HepG2 (cell line): Measurements from ENCODE around the gene PRR36. TPM values are rescaled to one million over a fixed set of nuclear protein-coding genes. Genes with fewer than 3 reads are reported as not detected.

Source experiments
- ADNP ChIP-seq: sonication (generic); formaldehyde crosslinking; IDR thresholded peaks from 2 replicates; pipeline ENCODE4 v1.4.0; 2020; ENCODE audit warnings: missing genetic modification reagents
- BCL6 ChIP-seq: IDR thresholded peaks from 2 replicates; pipeline ENCODE4 v1.6.1; 2016; ENCODE audit warnings: missing genetic modification reagents, missing compliant biosample characterization
- CCAR2 ChIP-seq: fragments of 200-400 bp; formaldehyde crosslinking; optimal IDR thresholded peaks from 2 replicates; pipeline ENCODE3; 2018; ENCODE audit warnings: low read depth, mild to moderate bottlenecking, low read length, moderate library complexity
- IKZF1 ChIP-seq: fragments of 450-650 bp; IDR thresholded peaks from 2 replicates; pipeline ENCODE4 v1.7.1; 2016
- IRF2 ChIP-seq: IDR thresholded peaks from 2 replicates; pipeline ENCODE4 v1.6.1; 2018; ENCODE audit warnings: missing genetic modification reagents, missing compliant biosample characterization
- KDM1A ChIP-seq: IDR thresholded peaks from 2 replicates; pipeline ENCODE4 v1.6.1; 2016; ENCODE audit warnings: missing compliant biosample characterization
- KLF16 ChIP-seq, 2 experiments: sonication (generic) in 1 of 2; formaldehyde crosslinking in 1 of 2; IDR thresholded peaks; 2 replicates each; pipeline versions ENCODE4 v1.6.1 to v1.8.0; 2016 to 2023; ENCODE audit warnings: missing genetic modification reagents in 2 of 2, missing compliant biosample characterization in 1 of 2
- PAWR ChIP-seq: sonication (generic); formaldehyde crosslinking; IDR thresholded peaks from 2 replicates; pipeline ENCODE4 v1.4.0; 2020; ENCODE audit warnings: missing genetic modification reagents, mild to moderate bottlenecking, borderline replicate concordance
- THYN1 ChIP-seq: sonication (generic); formaldehyde crosslinking; IDR thresholded peaks from 2 replicates; pipeline ENCODE4 v1.8.1; 2023; ENCODE audit warnings: low read depth, mild to moderate bottlenecking, moderate library complexity, missing genetic modification reagents, borderline replicate concordance
- ZFP62 ChIP-seq: sonication (generic); formaldehyde crosslinking; IDR thresholded peaks from 2 replicates; pipeline ENCODE4 v1.4.0; 2020; ENCODE audit warnings: missing genetic modification reagents
- ZFY ChIP-seq: sonication (generic); formaldehyde crosslinking; IDR thresholded peaks from 2 replicates; pipeline ENCODE4 v1.4.0; 2020; ENCODE audit warnings: missing genetic modification reagents
- ZNF30 ChIP-seq: sonication (generic); formaldehyde crosslinking; IDR thresholded peaks from 2 replicates; pipeline ENCODE4 v1.5.0; 2020; ENCODE audit warnings: mild to moderate bottlenecking, missing genetic modification reagents
- ZNF773 ChIP-seq: sonication (generic); formaldehyde crosslinking; IDR thresholded peaks from 2 replicates; pipeline ENCODE4 v1.4.0; 2020; ENCODE audit warnings: missing genetic modification reagents, borderline replicate concordance
- polyA plus RNA-seq, 8 experiments: library from polyadenylated mRNA; depleted of rRNA in 3 of 8; stranded (reverse) in 7 of 8; unstranded in 1 of 8; fragments of >200 nt; fragmentation: Illumina TruSeq in 4 of 8; extraction: Trizol in 4 of 8; gene quantifications; 2 replicates each; pipeline versions ENCODE4 v1.2.1 to v1.2.3, GENCODE V29; 2011 to 2016; ENCODE audit warnings: low read depth in 4 of 8, missing spikeins in 1 of 8, mixed read lengths in 1 of 8; ENCODE audit not compliant: insufficient read depth in 1 of 8
- total RNA-seq, 5 experiments: library from RNA; depleted of rRNA; stranded (reverse); fragments of >200 nt; fragmentation: Illumina TruSeq; extraction: Trizol; gene quantifications; 2 replicates each; pipeline ENCODE4 v1.2.3, GENCODE V29; 2016; ENCODE audit warnings: low read depth in 1 of 5
- TF ChIP-seq, protein P1 (sequence below): sonication (generic); formaldehyde crosslinking; conservative IDR thresholded peaks from 2 replicates; pipeline ENCODE4 v1.4.0; 2020; ENCODE audit warnings: mild to moderate bottlenecking, missing genetic modification reagents, moderate library complexity
- TF ChIP-seq, protein P2 (sequence below): sonication (generic); formaldehyde crosslinking; IDR thresholded peaks from 2 replicates; pipeline ENCODE4 v1.4.0; 2020; ENCODE audit warnings: mild to moderate bottlenecking, low read depth, missing genetic modification reagents
- TF ChIP-seq, protein P3 (sequence below): sonication (generic); formaldehyde crosslinking; IDR thresholded peaks from 2 replicates; pipeline ENCODE4 v1.4.0; 2020; ENCODE audit warnings: missing genetic modification reagents
- TF ChIP-seq, protein P4 (sequence below): sonication (generic); formaldehyde crosslinking; IDR thresholded peaks from 2 replicates; pipeline ENCODE4 v1.5.1; 2020; ENCODE audit warnings: mild to moderate bottlenecking, moderate library complexity, missing genetic modification reagents

Gene PRR36
- total and polyA plus RNA-seq, 2 of the 13 experiments (the other 11 are each of a cell fraction or from before 2014, with no cell fraction given): 0.07 to 0.17 TPM

DNA sequence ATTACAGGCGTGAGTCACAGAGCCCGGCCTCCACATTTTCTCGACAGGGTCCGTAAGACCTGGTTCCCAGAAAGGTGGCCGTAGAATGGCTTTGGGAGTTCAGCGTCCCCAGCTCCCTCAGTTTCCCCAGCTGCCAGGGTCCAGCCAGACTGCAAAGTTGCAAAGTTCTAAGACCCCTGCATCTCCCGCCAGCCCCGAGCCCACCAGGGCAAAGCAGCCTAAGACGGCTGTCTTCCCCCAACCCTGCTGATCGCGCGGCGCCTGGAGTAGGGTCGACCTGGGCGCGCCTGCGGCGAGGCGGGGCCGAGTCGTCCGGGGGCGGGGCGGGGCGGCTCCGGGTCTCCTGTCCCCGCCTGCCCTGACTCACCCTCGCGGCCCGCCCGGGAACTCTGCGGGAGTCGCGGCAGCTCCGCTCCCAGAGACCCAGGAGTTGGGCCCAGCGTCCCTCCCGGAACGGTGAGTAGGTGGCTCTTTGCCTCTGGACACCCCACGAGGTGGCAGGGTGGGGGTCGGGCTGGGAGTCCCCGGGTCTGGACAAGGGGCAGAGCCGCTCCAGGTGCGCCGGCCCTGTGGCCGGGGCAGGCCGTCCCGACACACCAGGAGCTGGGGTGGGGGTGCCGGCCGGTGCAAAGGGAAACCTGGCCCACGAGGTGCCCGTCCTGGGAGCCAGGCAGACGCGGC lies 14.1 kb upstream of the PRR36 start, which contains the start of gene LRRC8E (continued):
- TF ChIP-seq, protein P1, sequence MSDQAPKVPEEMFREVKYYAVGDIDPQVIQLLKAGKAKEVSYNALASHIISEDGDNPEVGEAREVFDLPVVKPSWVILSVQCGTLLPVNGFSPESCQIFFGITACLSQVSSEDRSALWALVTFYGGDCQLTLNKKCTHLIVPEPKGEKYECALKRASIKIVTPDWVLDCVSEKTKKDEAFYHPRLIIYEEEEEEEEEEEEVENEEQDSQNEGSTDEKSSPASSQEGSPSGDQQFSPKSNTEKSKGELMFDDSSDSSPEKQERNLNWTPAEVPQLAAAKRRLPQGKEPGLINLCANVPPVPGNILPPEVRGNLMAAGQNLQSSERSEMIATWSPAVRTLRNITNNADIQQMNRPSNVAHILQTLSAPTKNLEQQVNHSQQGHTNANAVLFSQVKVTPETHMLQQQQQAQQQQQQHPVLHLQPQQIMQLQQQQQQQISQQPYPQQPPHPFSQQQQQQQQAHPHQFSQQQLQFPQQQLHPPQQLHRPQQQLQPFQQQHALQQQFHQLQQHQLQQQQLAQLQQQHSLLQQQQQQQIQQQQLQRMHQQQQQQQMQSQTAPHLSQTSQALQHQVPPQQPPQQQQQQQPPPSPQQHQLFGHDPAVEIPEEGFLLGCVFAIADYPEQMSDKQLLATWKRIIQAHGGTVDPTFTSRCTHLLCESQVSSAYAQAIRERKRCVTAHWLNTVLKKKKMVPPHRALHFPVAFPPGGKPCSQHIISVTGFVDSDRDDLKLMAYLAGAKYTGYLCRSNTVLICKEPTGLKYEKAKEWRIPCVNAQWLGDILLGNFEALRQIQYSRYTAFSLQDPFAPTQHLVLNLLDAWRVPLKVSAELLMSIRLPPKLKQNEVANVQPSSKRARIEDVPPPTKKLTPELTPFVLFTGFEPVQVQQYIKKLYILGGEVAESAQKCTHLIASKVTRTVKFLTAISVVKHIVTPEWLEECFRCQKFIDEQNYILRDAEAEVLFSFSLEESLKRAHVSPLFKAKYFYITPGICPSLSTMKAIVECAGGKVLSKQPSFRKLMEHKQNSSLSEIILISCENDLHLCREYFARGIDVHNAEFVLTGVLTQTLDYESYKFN: no peak
- TF ChIP-seq, protein P2, sequence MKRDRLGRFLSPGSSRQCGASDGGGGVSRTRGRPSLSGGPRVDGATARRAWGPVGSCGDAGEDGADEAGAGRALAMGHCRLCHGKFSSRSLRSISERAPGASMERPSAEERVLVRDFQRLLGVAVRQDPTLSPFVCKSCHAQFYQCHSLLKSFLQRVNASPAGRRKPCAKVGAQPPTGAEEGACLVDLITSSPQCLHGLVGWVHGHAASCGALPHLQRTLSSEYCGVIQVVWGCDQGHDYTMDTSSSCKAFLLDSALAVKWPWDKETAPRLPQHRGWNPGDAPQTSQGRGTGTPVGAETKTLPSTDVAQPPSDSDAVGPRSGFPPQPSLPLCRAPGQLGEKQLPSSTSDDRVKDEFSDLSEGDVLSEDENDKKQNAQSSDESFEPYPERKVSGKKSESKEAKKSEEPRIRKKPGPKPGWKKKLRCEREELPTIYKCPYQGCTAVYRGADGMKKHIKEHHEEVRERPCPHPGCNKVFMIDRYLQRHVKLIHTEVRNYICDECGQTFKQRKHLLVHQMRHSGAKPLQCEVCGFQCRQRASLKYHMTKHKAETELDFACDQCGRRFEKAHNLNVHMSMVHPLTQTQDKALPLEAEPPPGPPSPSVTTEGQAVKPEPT (CRISPR knock-in tag): no peak
- TF ChIP-seq KDM1A: no peak
- TF ChIP-seq IKZF1: no peak
- no peak for TF ChIP-seq BCL6 (CRISPR knock-in tag)
- TF ChIP-seq, protein P3, sequence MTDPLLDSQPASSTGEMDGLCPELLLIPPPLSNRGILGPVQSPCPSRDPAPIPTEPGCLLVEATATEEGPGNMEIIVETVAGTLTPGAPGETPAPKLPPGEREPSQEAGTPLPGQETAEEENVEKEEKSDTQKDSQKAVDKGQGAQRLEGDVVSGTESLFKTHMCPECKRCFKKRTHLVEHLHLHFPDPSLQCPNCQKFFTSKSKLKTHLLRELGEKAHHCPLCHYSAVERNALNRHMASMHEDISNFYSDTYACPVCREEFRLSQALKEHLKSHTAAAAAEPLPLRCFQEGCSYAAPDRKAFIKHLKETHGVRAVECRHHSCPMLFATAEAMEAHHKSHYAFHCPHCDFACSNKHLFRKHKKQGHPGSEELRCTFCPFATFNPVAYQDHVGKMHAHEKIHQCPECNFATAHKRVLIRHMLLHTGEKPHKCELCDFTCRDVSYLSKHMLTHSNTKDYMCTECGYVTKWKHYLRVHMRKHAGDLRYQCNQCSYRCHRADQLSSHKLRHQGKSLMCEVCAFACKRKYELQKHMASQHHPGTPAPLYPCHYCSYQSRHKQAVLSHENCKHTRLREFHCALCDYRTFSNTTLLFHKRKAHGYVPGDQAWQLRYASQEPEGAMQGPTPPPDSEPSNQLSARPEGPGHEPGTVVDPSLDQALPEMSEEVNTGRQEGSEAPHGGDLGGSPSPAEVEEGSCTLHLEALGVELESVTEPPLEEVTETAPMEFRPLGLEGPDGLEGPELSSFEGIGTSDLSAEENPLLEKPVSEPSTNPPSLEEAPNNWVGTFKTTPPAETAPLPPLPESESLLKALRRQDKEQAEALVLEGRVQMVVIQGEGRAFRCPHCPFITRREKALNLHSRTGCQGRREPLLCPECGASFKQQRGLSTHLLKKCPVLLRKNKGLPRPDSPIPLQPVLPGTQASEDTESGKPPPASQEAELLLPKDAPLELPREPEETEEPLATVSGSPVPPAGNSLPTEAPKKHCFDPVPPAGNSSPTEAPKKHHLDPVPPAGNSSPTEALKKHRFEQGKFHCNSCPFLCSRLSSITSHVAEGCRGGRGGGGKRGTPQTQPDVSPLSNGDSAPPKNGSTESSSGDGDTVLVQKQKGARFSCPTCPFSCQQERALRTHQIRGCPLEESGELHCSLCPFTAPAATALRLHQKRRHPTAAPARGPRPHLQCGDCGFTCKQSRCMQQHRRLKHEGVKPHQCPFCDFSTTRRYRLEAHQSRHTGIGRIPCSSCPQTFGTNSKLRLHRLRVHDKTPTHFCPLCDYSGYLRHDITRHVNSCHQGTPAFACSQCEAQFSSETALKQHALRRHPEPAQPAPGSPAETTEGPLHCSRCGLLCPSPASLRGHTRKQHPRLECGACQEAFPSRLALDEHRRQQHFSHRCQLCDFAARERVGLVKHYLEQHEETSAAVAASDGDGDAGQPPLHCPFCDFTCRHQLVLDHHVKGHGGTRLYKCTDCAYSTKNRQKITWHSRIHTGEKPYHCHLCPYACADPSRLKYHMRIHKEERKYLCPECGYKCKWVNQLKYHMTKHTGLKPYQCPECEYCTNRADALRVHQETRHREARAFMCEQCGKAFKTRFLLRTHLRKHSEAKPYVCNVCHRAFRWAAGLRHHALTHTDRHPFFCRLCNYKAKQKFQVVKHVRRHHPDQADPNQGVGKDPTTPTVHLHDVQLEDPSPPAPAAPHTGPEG (CRISPR knock-in tag): no peak
- no peak for TF ChIP-seq CCAR2
- no peak for TF ChIP-seq ADNP (CRISPR knock-in tag)
- no peak for TF ChIP-seq ZNF30 (CRISPR knock-in tag)
- no peak for TF ChIP-seq PAWR (CRISPR knock-in tag)
- no peak for TF ChIP-seq ZNF773 (CRISPR knock-in tag)
- peak; percentile 90 for TF ChIP-seq ZFY (CRISPR knock-in tag)
- TF ChIP-seq THYN1 (CRISPR knock-in tag): no peak
- no peak for TF ChIP-seq KLF16 (CRISPR knock-in tag; IDR thresholded peaks at IDR 0.05)
- TF ChIP-seq, protein P4, sequence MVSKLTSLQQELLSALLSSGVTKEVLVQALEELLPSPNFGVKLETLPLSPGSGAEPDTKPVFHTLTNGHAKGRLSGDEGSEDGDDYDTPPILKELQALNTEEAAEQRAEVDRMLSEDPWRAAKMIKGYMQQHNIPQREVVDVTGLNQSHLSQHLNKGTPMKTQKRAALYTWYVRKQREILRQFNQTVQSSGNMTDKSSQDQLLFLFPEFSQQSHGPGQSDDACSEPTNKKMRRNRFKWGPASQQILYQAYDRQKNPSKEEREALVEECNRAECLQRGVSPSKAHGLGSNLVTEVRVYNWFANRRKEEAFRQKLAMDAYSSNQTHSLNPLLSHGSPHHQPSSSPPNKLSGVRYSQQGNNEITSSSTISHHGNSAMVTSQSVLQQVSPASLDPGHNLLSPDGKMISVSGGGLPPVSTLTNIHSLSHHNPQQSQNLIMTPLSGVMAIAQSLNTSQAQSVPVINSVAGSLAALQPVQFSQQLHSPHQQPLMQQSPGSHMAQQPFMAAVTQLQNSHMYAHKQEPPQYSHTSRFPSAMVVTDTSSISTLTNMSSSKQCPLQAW (CRISPR knock-in tag): 0 out of 2 replicates have a peak, but pooled peaks have one; percentile 26
- no peak for TF ChIP-seq ZFP62 (CRISPR knock-in tag)
- TF ChIP-seq IRF2: peak; percentile 52; the same call in 1 of the 2 replicates
